Neutrophil (primary cell): ENCODE results near the gene SIM2.

Experiments used
- H3K27ac ChIP-seq: fragments of 200-600 bp; sonication (generic); 2 replicates; pipeline ENCODE4 v1.5.1; 2016; ENCODE audit warnings: mild to moderate bottlenecking, moderate library complexity
- H3K27me3 ChIP-seq: fragments of 200-600 bp; sonication (generic); 2 replicates; pipeline ENCODE4 v1.6.0; 2016; ENCODE audit warnings: mild to moderate bottlenecking
- H3K36me3 ChIP-seq: fragments of 200-600 bp; sonication (generic); 2 replicates; pipeline ENCODE4 v1.5.1; 2017
- H3K4me1 ChIP-seq, 2 experiments: fragments of 200-600 bp in 1 of 2; sonication (generic) in 1 of 2; 1 replicate in 1 of 2; 2 replicates in 1 of 2; pipeline versions ENCODE4 v1.5.1 to v1.6.1; 2013 to 2016; ENCODE audit warnings: low read depth in 1 of 2, low read length in 1 of 2, mild to moderate bottlenecking in 1 of 2, moderate library complexity in 1 of 2; ENCODE audit not compliant: control insufficient read depth in 1 of 2, insufficient read depth in 1 of 2
- H3K4me3 ChIP-seq, 2 experiments: fragments of 200-600 bp in 1 of 2; sonication (generic) in 1 of 2; 1 replicate in 1 of 2; 2 replicates in 1 of 2; pipeline ENCODE4 v1.5.1; 2013 to 2016; ENCODE audit warnings: low read depth in 1 of 2, low read length in 1 of 2, mild to moderate bottlenecking in 1 of 2, moderate library complexity in 1 of 2
- H3K9me3 ChIP-seq: fragments of 200-600 bp; sonication (generic); 2 replicates; pipeline ENCODE4 v1.5.1; 2016
- TF ChIP-seq, protein P1 (sequence below): fragments of 200-600 bp; sonication (generic); IDR thresholded peaks from 2 replicates; pipeline ENCODE4 v1.5.1; 2016; ENCODE audit warnings: antibody characterized with exemption

Gene SIM2

DNA sequence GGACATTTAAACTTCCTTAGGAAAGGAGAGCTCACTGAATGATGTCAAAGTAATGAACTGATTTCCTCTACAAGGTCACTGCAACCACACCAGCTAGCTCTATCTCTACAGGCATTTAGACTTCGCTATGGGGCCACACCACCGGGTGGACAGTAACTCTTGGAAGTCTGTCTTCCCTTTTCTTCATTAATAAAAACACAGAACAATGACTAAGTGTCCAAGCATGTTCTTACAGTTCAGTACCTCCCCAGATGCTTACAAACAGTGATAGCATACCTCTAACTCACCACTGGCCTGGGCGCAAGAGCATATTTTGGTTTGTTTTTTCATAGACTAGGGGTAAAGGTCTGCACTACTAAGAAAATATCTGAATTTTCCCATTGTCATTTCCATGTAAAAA lies 54.6 kb downstream of the SIM2 start:
- no peaks in the 10 kb centered on the region for H3K4me1 ChIP-seq
- TF ChIP-seq, protein P1, sequence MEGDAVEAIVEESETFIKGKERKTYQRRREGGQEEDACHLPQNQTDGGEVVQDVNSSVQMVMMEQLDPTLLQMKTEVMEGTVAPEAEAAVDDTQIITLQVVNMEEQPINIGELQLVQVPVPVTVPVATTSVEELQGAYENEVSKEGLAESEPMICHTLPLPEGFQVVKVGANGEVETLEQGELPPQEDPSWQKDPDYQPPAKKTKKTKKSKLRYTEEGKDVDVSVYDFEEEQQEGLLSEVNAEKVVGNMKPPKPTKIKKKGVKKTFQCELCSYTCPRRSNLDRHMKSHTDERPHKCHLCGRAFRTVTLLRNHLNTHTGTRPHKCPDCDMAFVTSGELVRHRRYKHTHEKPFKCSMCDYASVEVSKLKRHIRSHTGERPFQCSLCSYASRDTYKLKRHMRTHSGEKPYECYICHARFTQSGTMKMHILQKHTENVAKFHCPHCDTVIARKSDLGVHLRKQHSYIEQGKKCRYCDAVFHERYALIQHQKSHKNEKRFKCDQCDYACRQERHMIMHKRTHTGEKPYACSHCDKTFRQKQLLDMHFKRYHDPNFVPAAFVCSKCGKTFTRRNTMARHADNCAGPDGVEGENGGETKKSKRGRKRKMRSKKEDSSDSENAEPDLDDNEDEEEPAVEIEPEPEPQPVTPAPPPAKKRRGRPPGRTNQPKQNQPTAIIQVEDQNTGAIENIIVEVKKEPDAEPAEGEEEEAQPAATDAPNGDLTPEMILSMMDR = no peak
- no peaks in the 10 kb centered on the region for H3K9me3 ChIP-seq
- H3K4me3 ChIP-seq = no peak overlapping the region
- H3K27ac ChIP-seq = no peak overlapping the region
- H3K36me3 ChIP-seq = no peaks in the 10 kb centered on the region
- peaks cover 41% of the 10 kb centered on the region for H3K27me3 ChIP-seq

DNA sequence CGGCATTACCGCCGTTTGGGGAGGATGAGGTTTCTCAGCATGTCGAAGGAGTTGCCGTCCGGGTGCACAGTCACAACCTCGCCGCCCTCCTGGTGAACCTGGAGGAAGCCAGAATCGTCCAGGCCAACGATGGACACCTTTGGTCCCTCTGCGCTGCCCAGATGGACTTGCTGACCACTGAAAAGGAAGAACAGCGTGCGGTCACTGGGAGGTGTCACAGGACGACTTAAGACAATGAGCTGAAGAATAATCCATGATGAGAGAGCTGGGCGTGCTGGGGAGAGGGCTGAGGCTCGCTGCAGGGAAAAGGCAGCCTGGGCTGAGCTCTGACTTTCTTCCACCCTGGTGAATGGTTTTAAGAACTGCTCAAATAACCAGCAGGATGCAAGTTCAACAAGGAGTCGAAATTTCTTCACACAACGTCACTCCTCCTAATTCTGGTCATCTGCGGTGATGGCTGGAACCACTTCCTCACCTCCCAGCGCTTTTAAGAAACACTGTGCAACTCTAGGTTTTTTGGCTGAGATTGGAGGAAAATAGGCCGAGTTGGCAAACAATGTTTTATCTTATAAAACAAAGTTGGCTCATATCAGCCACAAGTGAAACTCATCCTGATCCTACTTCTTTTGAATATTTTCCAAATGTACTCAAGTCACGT lies 55.5 kb downstream of the SIM2 start:
- Histone ChIP-seq H3K4me3 (no peak overlapping the region), H3K36me3 (no peaks in the 10 kb centered on the region), H3K27ac (no peak overlapping the region), H3K27me3 (peaks cover 32% of the 10 kb centered on the region), H3K9me3 (no peaks in the 10 kb centered on the region), H3K4me1 (no peaks in the 10 kb centered on the region)
- TF ChIP-seq, protein P1 = no peak

DNA sequence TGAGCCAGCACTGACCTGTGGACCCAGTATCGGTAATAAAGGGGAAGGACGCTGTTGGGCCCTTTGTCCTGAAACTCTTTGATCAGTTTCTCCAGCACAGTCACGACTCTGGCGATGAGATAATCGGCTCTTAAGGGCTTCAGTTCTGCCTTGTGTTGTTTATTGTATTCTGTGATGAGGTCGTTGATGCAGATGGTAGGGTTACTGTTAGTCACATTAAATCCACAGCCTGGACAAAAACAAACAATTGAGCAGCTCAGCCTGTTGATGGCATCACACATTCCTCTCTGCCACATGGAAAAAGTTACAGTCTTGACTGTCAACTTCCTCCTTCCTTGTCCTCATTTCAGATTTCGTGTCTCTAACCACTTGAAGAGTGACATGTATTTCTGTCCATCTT lies 57.6 kb downstream of the SIM2 start:
- Histone ChIP-seq H3K4me1 (no peaks in the 10 kb centered on the region), H3K36me3 (no peaks in the 10 kb centered on the region), H3K9me3 (no peaks in the 10 kb centered on the region), H3K4me3 (no peak overlapping the region), H3K27me3 (peaks cover 11% of the 10 kb centered on the region), H3K27ac (no peak overlapping the region)
- TF ChIP-seq, protein P1 = no peak

DNA sequence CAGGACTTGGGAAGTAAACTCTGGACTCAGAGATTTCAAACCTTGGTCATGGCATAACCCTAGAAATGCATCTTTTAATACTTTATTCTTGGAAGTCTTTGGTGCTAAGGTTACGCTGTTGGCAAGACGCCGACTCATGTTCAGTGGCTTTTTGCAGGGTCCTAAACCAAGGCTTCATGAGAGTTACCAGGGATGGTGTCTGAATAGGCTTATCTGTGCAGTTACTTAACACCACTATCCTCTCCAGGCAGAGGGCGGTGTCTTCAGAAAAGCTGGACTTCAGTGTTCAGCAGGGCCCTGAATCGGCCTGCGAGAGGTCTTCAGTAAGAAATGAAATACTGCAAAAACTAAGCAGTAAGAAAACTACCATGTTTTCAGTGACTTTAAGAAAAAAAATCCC lies 58.3 kb downstream of the SIM2 start:
- TF ChIP-seq, protein P1 = no peak
- H3K9me3 ChIP-seq = no peaks in the 10 kb centered on the region

DNA sequence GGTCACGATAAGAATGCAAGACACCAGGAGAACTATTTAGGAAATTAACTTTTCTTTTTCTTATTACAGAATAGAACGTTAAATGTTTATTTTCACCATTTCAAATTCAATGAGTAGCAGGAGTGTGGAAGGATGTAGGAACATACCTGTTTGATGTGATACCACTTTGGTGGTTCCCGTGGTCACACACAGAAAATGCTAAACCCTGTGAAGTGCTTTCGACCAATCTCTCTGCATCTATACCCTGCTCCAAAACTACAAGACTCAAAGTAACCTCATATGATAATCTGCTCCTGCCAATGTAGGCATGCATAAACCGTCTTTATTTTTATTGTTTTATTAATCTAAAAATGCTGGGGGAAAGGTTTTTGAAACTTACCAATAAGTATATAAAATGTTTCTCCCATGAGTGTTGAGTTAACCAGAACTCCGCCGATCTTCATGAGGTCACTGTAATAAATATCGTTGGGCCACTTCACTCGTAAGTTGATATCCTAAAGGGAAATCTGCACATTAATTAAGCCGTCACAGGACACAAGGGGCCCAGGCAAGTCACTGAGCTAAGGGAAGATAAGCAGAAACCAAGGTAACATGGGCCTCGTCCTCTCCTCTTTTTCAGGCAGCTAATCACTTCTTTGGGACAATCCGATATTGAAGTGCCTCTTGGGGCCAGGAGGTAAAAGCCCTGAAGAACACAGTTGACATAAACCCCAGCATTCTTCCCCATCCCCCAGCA lies 60.6 kb downstream of the SIM2 start:
- TF ChIP-seq, protein P1 = no peak
- H3K27ac ChIP-seq = no peak overlapping the region
- H3K9me3 ChIP-seq = no peaks in the 10 kb centered on the region
- no peaks in the 10 kb centered on the region for H3K27me3 ChIP-seq
- no peak overlapping the region for H3K4me3 ChIP-seq
- no peaks in the 10 kb centered on the region for H3K4me1 ChIP-seq
- H3K36me3 ChIP-seq = no peaks in the 10 kb centered on the region

More for the DNA sequence above, 58.3 kb downstream of the SIM2 start:
- Histone ChIP-seq H3K27me3 (peaks cover 6% of the 10 kb centered on the region), H3K4me1 (no peaks in the 10 kb centered on the region), H3K27ac (no peak overlapping the region), H3K4me3 (no peak overlapping the region), H3K36me3 (no peaks in the 10 kb centered on the region)
